WI38 (cell line): Measurements from ENCODE around the gene YTHDF2.
"Not testable (repeated sequence)": the region's sequence is repeated elsewhere in the genome, so short reads cannot be mapped to it uniquely, and the experiment has no call there.

Experiments used
- H3K4me3 ChIP-seq: 2 replicates; pipeline ENCODE4 v1.5.1; 2011; ENCODE audit warnings: low read depth, mild to moderate bottlenecking, control low read depth, low read length
- CTCF ChIP-seq: IDR thresholded peaks from 2 replicates; pipeline ENCODE4 v1.5.1; 2012; ENCODE audit warnings: low read depth, mild to moderate bottlenecking, control low read depth, low read length

Gene YTHDF2

DNA sequence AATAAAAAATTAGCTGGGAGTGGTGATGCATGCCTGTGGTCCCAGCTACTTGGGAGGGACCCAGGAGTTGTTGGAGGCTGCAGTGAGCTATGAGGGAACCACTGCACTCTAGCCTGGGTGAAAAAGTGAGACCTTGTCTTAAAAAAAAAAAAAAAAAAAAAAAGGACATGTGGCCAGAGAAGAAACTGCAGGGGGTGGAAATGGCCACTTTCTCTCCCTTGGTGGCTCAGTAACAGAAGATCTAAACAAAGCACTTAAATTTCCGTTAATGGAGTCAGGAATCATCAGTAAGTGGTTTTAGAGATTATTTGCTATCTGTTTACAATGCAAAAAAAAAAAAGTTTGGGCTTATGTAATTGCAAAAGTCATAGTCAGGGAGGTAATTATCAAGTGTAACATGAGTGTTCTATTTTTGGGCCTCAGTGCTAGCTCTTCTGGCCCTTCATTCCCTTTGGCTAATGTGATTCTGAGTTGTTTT, 55.9 kb downstream of the YTHDF2 start:
- H3K4me3 ChIP-seq = no peak overlapping the region
- TF ChIP-seq CTCF = no peak

- not testable (repeated sequence) for H3K4me3 ChIP-seq
Measured at GRCh38 chr1:28794582-28794981, 57.8 kb downstream of the YTHDF2 start.

GRCh38 chr1:28796352-28797211, 59.8 kb downstream of the YTHDF2 start:
- no peak for TF ChIP-seq CTCF
- no peak overlapping the region for H3K4me3 ChIP-seq

GRCh38 chr1:28800324-28800723, 63.6 kb downstream of the YTHDF2 start:
- no peak for TF ChIP-seq CTCF
- no peak overlapping the region for H3K4me3 ChIP-seq

GRCh38 chr1:28801461-28801860, 64.7 kb downstream of the YTHDF2 start:
- no peak for TF ChIP-seq CTCF
- H3K4me3 ChIP-seq = no peak overlapping the region

DNA sequence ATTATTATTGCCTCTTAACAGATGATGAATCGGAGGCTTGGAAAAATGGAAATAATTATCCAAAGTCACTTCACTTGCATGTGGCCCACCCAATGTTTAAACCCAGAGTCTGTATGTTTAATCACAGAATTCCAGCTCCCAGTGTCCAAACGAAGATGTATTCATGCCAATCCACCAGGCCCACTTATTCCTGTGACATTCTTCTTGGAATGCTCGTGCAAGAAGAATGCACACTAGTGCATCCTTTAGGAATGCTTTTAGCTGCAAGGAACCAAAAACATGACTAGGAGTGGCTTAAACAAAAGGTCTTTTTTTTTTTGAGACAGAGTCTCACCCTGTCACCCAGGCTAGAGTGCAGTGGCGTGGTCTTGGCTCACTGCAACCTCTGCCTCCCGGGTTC, 66.3 kb downstream of the YTHDF2 start:
- H3K4me3 ChIP-seq = no peak overlapping the region
- no peak for TF ChIP-seq CTCF

DNA sequence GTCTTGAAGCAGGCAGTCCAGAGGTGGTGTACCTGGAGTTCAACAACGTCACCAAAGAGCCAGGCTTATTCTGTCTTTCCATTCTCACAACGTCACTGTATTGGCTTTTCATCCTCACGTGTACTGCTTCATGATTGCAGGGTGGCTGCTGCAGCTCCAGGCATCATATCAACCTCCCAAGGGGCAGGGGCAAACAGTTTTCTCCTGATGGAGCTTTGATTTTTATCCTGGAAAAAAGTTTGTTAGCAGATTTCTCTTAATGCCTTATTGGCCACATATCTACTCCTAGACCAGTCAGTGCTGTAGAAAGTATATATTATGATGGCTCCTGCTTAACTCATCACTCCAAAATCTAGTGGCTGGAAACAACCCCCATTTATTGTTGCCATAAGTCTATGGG, 66.9 kb downstream of the YTHDF2 start:
- H3K4me3 ChIP-seq = no peak overlapping the region
- no peak for TF ChIP-seq CTCF

DNA sequence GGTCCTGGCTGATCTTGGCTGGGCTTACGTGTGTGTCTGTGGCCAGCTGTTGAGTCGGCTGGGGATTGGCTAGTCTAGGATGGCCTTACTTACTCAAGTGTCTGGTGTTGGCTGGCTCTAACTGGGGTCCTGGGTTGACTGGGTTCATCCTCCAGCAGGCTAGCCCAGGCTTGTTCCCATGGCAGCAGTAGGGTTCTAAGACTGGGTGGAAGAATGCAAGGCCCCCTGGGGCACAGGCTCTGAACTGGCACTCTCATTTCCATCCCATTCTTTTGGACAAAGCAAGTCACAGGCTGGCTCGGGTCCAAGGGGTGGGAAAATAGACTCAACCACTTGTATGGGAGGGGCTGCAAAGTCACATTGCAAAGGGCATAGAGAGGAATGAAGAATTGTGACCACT, 67.3 kb downstream of the YTHDF2 start:
- TF ChIP-seq CTCF = no peak
- no peak overlapping the region for H3K4me3 ChIP-seq
